GM12872 (cell line): ENCODE measurements around the gene MON2.

Experiments
- CTCF ChIP-seq: IDR thresholded peaks from 3 replicates; pipeline ENCODE4 v1.5.1; 2011; ENCODE audit warnings: low read depth, mild to moderate bottlenecking, low read length, moderate library complexity; ENCODE audit not compliant: insufficient read depth

Gene MON2

DNA sequence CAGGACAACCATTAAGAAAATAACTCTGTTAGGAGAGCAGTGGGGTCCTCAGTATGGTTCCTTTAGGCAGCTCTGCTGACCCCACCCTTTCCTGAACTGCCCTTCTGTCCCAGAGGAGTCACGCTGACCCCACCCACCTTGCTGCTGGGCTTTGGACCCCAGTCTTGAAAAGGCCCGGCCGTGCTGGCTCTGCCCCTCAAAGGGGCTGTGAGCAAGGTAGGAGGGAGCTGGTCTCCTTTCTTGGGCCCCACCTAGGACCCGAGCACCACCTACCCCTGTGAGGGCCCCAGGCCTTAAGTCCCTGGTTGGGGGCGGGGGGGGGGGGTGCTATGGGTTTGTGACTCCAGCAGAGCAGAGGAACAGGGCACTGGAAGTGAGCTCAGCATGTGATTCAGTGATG, 171.1 kb downstream of the MON2 start:
- TF ChIP-seq CTCF: no peak

DNA sequence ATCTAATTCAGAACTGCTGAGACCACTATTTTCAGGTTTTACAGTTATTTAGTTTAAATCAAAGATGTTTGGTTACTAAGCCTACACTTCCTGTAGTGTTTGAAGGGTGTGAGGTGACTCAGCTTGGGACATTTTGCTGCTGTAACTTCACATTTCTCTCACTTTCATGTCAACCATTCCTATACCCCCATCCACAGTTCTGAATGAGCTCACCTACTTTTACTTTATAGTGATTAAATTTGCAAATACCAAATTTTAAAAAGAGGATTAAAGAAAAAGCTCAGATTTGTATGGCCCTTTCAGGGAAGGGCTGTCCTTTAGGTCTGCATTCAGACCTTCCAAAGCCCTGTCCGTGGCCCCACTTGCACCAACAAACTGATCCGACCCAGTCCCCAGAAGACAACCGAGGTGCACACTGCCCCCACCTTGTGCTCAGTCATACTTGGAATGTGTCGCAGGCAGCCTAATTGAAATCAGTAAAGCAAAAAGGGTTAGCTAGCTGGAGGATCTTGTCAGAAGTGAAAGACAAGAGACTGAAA, 174.4 kb downstream of the MON2 start:
- TF ChIP-seq CTCF: no peak

DNA sequence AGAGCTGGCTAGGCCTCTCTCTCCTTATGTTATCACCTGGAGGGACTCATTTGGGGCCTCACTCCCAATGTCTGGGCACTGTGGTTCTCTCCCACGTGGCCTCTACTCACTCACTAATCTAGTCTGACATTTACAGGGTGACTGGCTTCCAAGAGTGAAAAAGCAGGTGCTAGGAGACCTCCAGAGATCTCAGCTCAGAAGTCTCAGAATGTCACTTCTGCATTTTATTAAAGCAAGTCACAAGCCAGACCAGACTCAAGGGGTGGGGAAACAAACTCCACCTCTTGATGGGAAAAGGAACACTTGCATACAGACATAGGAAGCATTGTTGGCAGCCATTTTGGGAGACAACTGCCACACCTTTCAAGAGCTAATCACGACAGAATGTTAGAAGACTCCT, 175.9 kb downstream of the MON2 start:
- no peak for TF ChIP-seq CTCF

DNA sequence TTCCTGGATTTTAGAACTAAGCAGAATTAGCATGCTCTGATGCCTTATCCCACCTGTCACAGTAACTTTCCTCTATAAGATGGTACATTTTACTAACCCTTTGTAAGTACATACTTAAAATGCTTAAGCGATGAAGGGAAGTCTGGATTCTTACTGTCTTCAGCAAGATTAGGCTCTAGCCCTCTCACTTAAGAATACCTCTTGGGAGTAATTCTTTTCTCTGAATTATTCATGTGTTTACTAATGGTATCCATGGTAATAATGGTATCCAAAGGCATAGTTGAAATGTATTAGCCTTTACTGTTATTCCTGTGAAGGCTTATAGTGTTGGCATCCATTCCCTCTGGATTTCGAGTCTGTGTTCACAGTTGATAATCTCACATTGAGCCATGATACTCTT, 176.9 kb downstream of the MON2 start:
- TF ChIP-seq CTCF: no peak

- TF ChIP-seq CTCF: no peak
These were observed 179.9 kb downstream of the MON2 start for GRCh38 chr12:62646566-62646965.

DNA sequence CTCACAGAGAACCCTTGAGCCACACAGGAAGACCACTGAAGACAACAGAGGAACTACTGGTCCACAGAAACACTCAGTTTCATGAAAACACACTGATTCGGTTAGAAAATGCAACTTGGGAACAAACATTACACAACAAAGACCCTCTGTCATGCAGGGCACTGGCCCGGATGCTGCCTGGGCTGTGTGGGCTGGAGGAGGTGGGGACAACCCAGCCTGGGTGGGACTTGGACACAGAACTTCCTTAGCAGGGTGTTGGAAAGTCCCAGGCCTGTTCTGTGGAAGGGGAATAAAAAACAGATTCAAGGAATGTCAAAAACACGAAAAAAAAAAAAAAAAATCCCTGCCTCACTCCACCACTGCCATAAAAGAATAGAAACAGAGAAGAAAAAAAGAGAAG, 181.0 kb downstream of the MON2 start:
- no peak for TF ChIP-seq CTCF

DNA sequence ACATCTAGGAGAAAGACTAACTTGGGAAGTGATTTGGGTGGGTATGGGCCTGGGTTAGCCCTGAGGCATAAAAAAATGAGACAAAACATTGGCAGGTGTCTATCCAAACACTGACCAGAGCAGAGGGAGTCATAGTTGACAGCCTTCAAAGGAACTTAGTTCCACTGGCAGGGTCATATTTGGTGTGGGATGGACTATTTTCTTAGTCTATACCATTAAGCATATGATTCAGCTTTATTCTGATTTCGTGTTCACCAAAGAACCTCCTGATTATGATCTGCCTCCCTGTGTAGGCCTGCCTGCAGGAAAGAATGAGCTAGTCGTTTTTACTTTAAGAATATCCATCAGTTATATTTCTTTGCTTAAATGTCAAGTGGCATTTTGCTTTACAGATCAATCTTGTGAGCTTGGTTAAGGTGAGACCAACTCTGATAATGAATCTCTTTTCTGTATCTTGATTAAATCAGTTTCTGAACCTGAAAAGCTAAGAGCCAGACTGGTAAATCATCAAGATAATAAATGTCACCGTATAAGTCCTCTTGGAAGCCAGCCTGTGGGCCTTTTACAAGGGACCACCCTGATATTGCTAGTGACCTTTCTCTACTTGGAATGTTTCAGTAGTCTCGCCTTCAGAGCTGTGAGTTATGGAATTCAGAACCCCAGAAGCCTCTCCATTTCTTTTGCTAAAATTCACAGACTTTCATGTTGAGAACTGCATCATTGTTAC, 182.9 kb downstream of the MON2 start:
- TF ChIP-seq CTCF: no peak
